GM12872 (cell line): ENCODE results near the gene GPS1.
A peak's percentile ranks its signal among the peaks of the same experiment; 100 is the strongest.

ENCODE experiments used
- TF ChIP-seq, protein P1 (sequence below): IDR thresholded peaks from 3 replicates; pipeline ENCODE4 v1.5.1; 2011; ENCODE audit warnings: low read depth, mild to moderate bottlenecking, low read length, moderate library complexity; ENCODE audit not compliant: insufficient read depth

The GPS1 gene

DNA sequence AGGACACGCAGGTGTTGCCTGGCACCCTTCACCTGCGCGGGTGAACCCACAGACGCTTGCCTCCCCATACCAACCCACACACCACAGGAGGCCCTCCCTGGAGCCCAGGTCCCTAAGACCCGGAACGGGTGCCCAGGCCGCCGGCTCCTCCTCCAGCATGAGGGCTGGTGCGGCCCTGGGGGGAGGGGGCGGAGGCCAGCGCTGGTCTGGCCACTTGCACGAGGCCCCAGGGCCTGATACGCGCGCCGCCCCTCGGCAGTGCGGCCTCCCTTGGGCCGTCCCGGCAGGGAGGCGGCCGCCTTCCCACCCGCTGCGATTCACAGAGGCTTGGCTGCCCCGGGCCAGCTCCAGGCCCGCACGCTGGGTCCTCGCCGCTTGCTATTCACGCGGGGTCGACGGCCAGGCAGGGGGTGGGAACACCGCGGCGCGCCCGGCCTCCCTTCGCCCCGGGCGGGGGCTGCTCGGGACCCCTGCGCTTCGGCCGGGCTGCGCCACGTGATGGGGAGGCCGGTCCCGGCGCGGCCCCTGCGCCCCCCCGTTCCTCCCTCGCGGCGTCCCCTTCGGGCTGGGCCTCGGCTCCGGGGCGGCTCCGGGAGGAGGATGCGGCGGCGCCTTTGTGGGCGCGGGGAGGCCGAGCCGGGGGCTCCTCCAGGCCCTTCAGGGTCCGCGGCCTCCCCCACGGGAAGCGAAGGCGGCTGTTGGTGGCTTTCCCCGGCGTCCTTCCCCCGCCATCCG, 45.7 kb downstream of the GPS1 start:
- TF ChIP-seq, protein P1, sequence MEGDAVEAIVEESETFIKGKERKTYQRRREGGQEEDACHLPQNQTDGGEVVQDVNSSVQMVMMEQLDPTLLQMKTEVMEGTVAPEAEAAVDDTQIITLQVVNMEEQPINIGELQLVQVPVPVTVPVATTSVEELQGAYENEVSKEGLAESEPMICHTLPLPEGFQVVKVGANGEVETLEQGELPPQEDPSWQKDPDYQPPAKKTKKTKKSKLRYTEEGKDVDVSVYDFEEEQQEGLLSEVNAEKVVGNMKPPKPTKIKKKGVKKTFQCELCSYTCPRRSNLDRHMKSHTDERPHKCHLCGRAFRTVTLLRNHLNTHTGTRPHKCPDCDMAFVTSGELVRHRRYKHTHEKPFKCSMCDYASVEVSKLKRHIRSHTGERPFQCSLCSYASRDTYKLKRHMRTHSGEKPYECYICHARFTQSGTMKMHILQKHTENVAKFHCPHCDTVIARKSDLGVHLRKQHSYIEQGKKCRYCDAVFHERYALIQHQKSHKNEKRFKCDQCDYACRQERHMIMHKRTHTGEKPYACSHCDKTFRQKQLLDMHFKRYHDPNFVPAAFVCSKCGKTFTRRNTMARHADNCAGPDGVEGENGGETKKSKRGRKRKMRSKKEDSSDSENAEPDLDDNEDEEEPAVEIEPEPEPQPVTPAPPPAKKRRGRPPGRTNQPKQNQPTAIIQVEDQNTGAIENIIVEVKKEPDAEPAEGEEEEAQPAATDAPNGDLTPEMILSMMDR: no peak

DNA sequence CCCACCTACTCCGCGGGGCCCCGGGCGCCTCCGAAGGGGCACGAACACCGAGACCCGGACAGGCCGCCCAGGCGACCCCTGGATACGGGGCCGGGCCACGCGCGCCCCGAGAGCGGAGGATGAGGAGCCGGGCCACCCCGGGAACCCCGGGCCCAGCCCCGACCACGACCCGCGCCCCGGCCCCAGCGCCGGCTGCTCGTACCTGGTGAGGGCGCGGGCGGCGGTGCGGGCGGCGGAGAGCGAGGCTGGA, 46.1 kb downstream of the GPS1 start:
- TF ChIP-seq, protein P1: no peak

DNA sequence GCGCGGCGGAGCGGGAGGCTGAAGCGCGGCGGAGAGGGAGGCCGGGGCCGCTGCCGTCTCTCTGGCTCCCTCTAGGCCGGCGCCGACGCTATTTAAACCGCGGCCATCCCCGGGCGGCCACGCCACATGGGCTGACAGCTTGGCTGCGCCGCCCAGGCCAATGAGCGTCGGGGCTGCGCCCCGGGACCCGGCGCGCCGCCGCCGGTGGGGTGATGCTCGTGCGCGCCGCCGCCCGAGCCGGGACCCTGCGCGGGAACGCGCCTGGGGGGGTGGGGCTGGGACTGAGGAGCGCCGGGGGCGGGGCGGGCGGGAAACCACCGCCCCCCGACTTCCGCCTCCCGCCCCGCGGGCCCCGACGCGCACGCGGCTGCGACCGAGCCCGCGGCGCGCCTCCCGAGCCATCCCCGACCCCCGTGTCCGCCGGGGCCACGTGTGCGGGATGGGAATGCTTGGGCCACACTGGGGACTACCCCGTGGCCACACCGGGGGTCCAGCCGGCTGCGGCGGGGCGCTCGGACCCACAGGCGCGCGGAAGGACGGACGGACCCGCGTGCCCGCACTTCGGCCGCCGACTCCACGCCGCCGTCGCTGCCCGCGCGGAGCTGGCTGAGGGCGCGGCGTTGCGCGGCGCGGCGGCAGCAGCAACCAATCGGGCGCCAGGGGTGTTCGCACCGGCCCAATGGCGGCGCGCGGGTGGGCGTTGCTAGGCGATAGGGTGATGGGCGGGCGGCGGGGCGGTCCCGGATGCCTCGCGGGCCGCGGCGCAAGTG, 46.7 kb downstream of the GPS1 start, which contains the start of gene FASN:
Gene FASN, minus strand, starts transcription at position 68 of the 770 bp plus-strand sequence. CDS start 1,791 bp downstream, outside the sequence.
- TF ChIP-seq, protein P1: peak; percentile 38; the same call in 2 of the 3 replicates

DNA sequence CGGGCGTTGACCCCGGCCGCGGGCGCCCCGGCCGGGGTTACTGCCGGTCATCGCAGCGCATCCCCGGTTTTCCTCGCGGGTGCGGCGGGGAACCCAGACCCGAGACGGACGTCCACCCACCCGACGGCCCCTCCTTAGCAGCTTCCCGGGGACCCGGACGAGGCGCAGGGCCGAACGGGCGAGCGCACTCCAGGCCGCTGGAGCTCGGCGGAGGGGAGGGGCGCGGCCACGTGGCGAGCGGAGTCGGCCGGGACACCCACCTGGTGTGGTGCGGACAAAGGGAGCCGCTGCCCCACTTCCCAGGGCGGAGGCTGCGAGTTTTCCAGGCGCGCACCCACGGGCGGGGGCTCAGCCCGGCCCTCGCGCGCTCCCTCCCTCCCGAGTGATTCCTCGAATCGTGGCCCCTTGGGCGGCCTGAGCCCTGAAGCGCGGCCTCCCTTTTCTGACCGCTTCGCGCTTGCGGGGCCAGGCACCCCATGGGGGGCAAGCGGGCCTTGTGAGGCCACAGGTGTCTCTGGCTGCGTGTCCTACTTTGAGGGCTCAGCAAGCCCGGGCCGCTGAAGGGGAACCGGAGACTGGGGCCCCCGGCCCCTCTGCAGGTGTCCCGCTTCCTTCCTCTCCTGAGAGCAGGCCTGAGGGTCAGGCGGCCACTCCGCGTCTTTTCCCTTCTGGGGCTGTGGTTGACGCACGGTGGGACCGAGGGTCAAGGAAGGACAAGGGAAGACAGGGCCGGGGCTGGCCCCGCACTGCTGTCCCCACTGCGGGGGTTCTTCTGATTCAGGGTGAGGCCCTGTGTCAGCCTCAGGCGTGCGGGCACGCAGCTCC, 47.5 kb downstream of the GPS1 start:
- TF ChIP-seq, protein P1: no peak

DNA sequence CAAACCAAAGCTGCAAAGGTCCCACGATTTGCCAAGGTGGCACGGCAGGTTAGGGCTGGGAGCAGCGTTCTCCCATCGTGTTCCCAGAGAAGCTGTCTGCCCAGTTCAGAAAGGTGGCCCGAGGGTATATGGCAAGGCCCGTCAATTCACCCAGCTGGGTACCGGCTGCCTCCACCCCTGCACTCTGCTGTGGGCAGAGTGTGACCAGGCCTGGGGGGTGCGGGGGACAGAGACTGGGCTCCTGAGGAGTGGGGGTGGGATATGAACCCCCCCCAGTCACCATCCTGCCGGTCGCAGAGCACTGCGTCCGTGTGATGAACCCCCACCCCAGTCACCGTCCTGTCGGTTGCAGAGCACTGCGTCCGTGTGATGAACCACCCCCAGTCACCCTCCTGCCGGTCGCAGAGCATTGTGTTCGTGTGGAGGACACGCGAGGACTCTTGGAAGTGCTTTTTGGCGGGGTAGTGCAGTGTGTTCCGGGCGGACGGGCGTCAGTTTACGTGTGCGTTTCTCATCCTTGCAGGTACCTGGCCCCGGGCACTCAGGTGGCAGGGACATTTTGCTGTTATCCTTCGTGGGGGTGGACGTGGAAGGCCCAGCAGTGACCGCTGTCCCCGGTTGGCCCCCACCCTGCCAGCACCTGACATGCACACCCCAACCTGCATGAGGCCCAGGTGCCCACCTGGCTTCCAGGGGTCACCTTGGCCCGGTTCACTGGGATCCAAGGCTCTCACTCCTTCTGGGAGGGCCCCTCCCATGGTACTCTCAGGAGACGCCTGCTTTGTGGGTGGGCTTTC, 49.0 kb downstream of the GPS1 start:
- TF ChIP-seq, protein P1: no peak

DNA sequence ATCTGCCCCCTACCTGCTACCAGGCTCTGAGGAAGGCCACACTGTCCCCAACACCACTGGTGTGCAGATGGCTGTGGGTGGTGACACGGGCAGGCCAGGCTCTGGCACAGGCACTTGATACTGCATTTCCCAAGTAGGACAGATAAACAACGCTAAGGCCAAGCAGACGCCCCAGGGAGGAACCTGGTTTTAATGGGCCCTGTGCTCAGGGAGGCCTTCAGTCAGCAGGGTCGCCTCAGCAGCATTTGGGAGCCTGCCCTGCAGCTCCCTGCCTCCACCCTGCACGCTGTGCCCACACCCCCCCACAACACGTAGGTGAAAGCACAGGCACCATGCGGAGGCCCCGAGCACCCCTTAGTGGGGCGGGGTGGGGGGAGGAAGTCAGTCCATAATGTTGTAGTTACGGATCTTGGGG, 49.6 kb downstream of the GPS1 start:
- TF ChIP-seq, protein P1: no peak
